Keratinocyte (primary cell): Measurements from ENCODE around the gene PRAMEF5.
"Not testable (repeated sequence)": the region's sequence is repeated elsewhere in the genome, so short reads cannot be mapped to it uniquely, and the experiment has no call there.

ENCODE experiments used
- EZH2 ChIP-seq: IDR thresholded peaks from one replicate; pipeline ENCODE4 v1.6.1; 2012; ENCODE audit warnings: inconsistent platforms, mild to moderate bottlenecking, low read length, moderate library complexity
- TF ChIP-seq, protein P1 (sequence below), 3 experiments: IDR thresholded peaks in 1 of 3; conservative IDR thresholded peaks in 1 of 3; optimal IDR thresholded peaks in 1 of 3; 2 replicates in 2 of 3; 3 replicates in 1 of 3; pipeline versions ENCODE3 to v1.5.1; 2011; ENCODE audit warnings: low read length in 3 of 3, mild to moderate bottlenecking in 3 of 3, moderate library complexity in 2 of 3, control low read depth in 1 of 3, inconsistent platforms in 1 of 3; ENCODE audit not compliant: insufficient read depth in 2 of 3; ENCODE audit errors: extremely low read depth in 1 of 3

DNA sequence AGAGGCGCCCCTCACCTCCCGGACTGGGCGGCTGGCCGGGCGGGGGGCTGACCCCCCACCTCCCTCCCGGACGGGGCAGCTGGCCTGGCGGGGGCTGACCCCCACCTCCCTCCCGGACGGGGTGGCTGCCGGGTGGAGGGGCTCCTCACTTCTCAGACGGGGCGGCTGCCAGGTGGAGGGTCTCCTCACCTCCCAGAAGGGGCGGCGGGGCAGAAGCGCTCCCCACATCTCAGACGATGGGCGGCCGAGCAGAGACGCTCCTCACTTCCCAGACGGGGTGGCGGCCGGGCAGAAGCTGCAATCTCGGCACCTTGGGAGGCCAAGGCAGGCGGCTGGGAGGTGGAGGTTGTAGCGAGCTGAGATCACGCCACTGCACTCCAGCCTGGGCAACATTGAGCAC is 44.7 kb downstream of the PRAMEF5 start:
- TF ChIP-seq, protein P1, sequence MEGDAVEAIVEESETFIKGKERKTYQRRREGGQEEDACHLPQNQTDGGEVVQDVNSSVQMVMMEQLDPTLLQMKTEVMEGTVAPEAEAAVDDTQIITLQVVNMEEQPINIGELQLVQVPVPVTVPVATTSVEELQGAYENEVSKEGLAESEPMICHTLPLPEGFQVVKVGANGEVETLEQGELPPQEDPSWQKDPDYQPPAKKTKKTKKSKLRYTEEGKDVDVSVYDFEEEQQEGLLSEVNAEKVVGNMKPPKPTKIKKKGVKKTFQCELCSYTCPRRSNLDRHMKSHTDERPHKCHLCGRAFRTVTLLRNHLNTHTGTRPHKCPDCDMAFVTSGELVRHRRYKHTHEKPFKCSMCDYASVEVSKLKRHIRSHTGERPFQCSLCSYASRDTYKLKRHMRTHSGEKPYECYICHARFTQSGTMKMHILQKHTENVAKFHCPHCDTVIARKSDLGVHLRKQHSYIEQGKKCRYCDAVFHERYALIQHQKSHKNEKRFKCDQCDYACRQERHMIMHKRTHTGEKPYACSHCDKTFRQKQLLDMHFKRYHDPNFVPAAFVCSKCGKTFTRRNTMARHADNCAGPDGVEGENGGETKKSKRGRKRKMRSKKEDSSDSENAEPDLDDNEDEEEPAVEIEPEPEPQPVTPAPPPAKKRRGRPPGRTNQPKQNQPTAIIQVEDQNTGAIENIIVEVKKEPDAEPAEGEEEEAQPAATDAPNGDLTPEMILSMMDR (optimal IDR thresholded peaks at IDR 0.05 in 1 of 3, IDR thresholded peaks at IDR 0.05 in 1 of 3, conservative IDR thresholded peaks at IDR 0.05 in 1 of 3; ENCODE audit: extremely low read depth in 1 of 3, insufficient read depth in 2 of 3, low read length in 3 of 3), result not testable (repeated sequence)
- TF ChIP-seq EZH2, result not testable (repeated sequence)
